GM12873 (cell line): Measurements from ENCODE around the gene GALM.

Experiments used
- TF ChIP-seq, protein P1 (sequence below): IDR thresholded peaks from 2 replicates; pipeline ENCODE4 v1.5.1; 2012; ENCODE audit warnings: low read depth, mild to moderate bottlenecking, moderate library complexity, low read length, control low read depth; ENCODE audit not compliant: insufficient read depth; ENCODE audit errors: missing control alignments

GALM gene

DNA sequence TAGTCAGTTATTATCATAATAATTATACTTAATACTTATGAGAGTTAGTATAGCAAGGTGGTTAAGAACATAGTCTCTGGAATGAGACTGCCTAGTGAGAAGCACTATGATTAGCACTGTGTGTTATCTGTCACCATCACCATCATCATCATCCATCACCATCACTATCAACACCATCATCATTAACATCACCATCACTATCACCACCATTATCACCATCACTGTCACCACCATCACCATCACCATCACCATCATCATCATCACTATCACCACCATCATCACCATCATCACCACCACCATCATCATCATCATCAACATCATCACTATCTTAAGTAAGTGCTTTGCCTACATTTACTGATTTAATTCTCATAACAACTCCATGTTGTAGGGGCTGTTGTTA, 45.6 kb downstream of the GALM start:
- TF ChIP-seq, protein P1, sequence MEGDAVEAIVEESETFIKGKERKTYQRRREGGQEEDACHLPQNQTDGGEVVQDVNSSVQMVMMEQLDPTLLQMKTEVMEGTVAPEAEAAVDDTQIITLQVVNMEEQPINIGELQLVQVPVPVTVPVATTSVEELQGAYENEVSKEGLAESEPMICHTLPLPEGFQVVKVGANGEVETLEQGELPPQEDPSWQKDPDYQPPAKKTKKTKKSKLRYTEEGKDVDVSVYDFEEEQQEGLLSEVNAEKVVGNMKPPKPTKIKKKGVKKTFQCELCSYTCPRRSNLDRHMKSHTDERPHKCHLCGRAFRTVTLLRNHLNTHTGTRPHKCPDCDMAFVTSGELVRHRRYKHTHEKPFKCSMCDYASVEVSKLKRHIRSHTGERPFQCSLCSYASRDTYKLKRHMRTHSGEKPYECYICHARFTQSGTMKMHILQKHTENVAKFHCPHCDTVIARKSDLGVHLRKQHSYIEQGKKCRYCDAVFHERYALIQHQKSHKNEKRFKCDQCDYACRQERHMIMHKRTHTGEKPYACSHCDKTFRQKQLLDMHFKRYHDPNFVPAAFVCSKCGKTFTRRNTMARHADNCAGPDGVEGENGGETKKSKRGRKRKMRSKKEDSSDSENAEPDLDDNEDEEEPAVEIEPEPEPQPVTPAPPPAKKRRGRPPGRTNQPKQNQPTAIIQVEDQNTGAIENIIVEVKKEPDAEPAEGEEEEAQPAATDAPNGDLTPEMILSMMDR, result no peak

DNA sequence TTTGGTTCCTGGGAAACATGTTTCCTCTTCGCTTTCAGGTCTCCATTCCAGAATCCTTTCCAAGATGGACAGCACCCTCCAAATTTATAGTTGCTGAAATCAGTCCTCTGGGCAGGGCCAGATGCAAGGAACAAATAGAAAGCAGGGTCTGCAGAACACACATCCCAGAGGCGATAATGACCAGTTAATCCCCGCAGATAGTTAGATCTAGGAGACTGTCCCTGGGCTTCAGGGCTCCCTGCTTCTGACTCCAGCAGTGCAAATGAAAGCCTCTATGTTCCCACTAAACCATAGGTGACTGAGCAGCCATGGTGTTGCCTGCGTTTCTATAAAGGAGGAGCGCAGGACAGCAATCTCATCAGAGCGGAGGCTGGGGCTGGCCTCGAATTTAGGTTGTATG, 46.5 kb downstream of the GALM start:
- TF ChIP-seq, protein P1, result no peak

- TF ChIP-seq, protein P1, result no peak
Measured at GRCh38 chr2:38712871-38713270, 47.0 kb downstream of the GALM start.

- TF ChIP-seq, protein P1, result no peak
Measured at GRCh38 chr2:38713338-38713737, 47.4 kb downstream of the GALM start.

DNA sequence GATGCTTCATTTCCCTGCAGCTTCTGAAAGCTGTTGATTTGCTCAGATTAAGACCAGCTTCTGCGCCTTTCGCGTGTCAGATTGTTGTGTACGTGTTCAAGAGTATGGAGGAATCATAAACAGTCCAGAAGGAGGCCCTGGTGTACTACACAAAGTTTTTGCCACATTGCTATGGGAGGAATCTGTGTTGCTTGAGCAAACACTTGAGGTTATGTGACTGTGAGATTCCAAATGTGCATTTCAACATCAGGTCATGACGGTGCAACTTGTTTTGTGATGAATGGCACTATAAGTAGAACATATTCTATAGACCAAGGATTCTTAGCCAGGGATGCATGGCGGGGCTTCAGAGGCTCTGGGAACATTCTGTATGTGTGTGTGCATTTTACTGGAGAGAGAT, 50.3 kb downstream of the GALM start:
- TF ChIP-seq, protein P1, result no peak

GRCh38 chr2:38718601-38719000, 52.7 kb downstream of the GALM start:
- TF ChIP-seq, protein P1, result no peak

- TF ChIP-seq, protein P1, result no peak
Measured at GRCh38 chr2:38719706-38720105, 53.8 kb downstream of the GALM start.
